ENCODE results near the gene HOMER1. TPM values are rescaled to one million over a fixed set of nuclear protein-coding genes. Genes with fewer than 3 reads are reported as not detected.
"Not testable (repeated sequence)": the region's sequence is repeated elsewhere in the genome, so short reads cannot be mapped to it uniquely, and the experiment has no call there.

The HOMER1 gene
- polyA plus RNA-seq, 1 donor = 31.1 TPM

- no peak for DNase-seq
Observed at GRCh38 chr5:79413112-79413511, 100.8 kb downstream of the HOMER1 start.

DNA sequence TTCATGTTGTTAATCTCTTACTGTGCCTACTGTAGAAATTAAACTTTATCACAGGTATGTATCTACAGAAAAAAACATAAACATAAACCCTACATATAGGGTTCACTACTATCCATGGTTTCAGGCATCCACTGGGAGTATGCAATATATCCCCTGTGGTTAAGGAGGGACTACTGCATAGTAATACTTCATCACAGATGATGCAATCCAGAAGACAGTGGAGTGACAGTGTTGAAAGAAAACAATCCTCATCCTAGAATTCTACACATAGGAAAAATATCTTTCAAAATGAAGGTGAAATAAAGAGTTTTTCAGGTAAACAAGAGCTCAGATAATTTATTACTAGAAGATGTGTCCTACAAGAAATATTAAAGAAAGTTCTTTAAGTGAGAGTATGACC lies 105.9 kb downstream of the HOMER1 start:
- no peak for DNase-seq

- no peak for DNase-seq
Observed at GRCh38 chr5:79407591-79407990, 106.3 kb downstream of the HOMER1 start.

- DNase-seq = no peak
Observed at GRCh38 chr5:79401216-79401615, 112.7 kb downstream of the HOMER1 start.

DNA sequence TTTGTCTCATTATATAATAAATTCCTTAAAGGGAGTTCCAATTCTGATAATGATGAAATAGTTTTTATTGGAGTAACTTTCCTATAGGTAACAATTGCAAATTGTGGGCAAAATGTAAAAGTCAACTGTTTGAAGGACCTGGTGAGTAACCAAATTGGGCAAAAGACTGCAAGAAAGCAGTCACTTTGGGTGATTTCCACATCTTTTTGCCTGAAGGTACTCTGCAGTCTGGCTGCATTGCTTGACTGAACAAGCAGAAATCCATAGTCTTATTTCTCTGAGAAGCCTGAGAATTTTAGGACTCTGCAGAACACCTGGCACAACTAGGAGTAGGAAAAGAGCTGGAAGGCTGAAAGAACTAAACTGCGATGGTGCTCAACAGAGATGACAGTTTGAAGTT lies 114.9 kb downstream of the HOMER1 start:
- no peak for DNase-seq

DNA sequence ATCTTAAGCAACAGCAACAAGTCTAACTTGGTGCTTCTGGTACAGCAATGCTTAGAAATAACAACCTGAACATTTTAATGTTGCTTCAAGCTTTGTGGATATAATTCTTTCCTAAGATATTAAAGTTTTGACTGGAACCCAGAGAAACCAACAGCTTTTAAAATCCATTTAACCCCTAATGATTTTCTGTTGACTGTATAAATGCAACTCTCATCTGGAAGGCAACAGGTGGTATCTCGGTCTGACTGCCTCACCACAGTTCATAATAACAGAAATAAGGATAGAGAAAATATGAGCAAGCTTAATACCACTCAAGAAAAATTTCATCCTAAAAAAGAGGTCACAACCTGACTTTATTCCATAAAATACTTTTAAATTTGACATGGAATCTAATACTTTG lies 116.9 kb downstream of the HOMER1 start:
- DNase-seq = no peak

- DNase-seq = no peak
Observed at GRCh38 chr5:79396265-79396664, 117.7 kb downstream of the HOMER1 start.

DNA sequence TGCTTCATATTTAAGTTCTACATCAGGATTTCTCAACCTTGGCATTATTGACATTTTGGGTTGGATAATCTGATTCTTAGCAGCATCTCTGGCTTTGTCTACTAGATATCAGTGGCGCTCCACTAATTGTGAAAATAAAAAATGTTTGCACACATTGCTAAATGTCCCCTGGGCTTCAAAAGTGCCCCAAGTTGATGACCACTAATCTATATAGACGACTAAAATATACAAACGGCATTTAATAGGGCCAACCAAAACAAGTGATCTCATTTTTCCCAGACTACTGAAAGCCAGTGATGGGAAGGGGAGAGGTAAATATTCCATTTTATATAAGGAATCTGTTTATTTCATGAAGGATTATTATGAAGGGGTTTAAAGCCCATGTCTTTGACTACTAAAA lies 118.6 kb downstream of the HOMER1 start:
- no peak for DNase-seq

DNA sequence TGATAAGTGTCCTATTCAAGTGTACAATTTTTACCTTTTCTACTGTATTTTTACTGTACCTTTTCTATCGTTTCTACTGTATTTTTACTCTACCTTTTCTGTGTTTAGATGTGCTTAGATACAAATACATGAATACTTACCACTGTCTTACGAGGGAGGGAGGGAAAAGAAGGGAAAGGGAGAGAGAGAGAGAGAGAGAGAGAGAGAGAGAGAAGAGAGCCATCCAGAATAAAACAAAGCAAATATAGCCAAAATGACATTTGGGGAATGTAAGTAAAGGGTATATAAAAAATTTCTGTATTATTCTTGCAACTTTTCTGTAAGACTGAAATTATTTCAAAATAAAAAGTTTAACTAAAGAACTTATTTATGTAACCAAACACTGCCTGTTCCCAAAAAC lies 121.2 kb downstream of the HOMER1 start:
- DNase-seq = no peak

DNA sequence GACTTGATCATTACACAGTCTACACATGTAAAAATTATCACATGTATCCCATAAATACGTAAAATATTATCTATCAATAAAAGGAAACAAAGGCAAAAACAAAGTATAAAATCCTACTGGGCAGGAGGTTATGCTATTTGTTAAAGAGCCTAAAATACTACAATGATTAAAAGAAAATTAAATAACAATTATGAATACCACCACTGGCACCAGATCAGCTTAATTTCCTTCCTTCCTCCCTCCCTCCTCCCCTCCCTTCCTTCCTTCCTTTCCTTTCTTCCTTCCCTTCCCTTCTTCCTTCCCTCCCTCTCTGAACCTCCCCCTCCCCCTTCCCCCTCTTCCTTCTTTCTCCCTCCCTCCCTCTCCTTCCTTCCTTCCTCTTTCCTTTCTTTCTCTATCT lies 127.3 kb downstream of the HOMER1 start:
- DNase-seq = no peak

DNA sequence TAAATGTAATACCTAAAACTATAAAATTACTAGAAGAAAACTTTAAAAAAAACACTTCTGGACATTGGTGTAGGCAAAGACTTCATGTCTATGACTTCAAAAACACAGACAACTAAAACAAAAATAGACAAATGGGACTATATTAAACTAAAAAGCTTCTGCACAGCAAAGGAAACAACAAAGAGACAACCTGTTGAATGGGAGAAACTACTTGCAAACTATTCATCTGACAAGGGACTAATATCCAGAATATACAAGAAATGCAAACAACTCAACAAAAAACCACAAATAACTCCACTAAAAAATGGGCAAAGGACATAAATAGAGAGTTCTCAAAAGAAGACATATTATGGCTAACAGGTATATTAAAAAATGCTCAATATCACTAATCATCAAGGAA lies 128.8 kb downstream of the HOMER1 start:
- DNase-seq = not testable (repeated sequence)

DNA sequence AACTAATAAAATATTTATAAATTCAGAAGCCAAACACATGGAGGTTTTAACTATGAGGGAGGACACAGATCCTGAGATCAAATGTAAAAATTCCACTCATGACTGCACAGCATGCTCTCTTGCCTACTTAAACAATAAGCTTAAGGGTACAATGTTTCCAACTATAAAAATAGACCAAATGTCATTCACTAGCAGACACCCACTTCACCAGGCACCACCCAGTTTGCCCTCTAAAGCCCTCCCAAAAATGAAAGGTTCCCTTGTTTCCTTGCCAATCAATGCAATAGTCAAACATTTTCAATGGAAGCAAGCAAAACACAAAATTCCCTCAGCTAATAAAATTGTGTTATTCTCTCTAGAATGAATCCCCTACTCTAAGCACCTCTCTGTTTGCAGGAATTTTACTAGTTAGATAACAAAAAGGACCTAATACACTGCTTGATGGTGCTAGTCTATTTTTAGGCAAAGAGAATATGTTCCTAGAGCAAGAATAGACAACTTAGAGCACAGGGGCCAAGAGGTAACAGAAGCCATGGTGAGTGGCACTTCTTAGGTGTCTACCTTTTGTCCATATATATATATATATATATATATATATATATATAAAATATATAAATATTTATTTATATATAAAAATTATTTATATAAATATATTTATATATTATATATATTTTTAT lies 135.3 kb downstream of the HOMER1 start:
- DNase-seq = no peak

- no peak for DNase-seq
Observed at GRCh38 chr5:79357398-79357797, 156.5 kb downstream of the HOMER1 start.

GRCh38 chr5:79349881-79350280 lies 164.1 kb downstream of the HOMER1 start:
- DNase-seq = no peak

DNA sequence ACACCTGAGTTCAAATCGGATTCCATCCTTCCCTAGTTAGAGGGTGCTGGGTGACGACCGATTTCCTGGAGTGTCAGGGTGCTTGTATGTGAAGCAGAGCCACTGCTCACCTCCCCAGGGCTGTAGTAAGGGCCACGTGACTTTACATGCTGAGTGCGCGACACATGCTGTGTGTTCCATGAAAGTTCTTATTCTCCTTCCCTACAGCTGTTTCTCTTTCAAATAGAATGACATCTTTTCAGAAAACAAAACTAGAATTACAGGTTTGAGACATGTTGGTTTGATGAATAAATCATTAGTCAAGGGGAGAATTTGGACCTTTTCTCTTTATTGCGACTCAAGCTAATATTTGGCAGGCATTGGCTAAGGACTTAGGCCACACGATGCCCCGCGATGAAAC lies 164.9 kb downstream of the HOMER1 start:
- DNase-seq = no peak

- no peak for DNase-seq
Observed at GRCh38 chr5:79346420-79346824, 167.5 kb downstream of the HOMER1 start.

- no peak for DNase-seq
Observed at GRCh38 chr5:79333852-79334557, 179.9 kb downstream of the HOMER1 start.

DNA sequence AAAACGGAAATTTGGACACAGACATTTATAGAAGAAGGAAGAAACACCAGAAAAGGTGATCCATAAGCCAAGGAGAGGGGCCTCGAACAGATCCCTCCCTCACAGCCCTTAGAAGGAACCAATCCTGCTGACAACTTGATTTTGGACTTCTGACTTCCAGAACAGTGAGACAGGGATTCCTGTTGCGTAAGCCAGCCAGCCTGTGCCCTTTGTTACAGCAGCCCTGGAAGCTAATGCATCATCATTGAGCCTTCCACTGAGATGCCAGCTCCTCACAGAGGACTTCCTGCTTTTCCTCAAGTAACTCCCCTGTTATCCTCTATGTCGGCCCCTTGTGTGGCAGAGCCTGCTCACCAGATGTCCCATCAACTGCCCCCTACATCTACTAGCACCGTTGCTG lies 183.9 kb downstream of the HOMER1 start:
- no peak for DNase-seq

- DNase-seq = no peak
Observed at GRCh38 chr5:79329453-79329852, 184.5 kb downstream of the HOMER1 start.

Other genes starting within 250 kb of the HOMER1 start
- gene TENT2, start 98.3 kb upstream of the HOMER1 start, polyA plus RNA-seq (ENCODE audit: insufficient read length) = 32.3 TPM
- 206 TPM for gene CMYA5, start 175.7 kb upstream of the HOMER1 start, polyA plus RNA-seq (ENCODE audit: insufficient read length)

Data from hindlimb muscle (tissue), 1 donor.